ENCODE measurements around the gene DZIP1.

Gene DZIP1

GRCh38 chr13:95541911-95542474, 102.5 kb downstream of the DZIP1 start:
- DNase-seq (ENCODE audit: low spot score): no peak

DNA sequence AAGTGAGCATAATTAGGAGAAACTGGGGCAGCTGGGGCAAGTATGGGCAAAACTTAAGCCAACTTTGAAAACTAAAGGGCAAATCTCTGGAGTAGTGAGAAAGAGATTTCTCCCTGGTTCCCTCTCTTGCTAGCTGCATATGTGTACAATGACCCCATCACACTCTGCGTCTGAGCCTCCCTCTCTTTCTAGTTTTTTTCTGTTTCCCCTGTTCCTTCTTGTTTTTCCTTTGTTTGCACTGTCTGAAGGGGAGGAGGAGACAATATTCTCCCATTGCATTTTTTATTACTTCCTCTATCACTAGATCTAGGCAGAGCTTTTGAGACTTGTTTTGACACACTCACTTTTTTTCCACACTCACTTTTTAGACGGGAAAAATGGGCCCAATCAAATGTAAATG, 103.2 kb downstream of the DZIP1 start:
- DNase-seq (ENCODE audit: low spot score): no peak

DNA sequence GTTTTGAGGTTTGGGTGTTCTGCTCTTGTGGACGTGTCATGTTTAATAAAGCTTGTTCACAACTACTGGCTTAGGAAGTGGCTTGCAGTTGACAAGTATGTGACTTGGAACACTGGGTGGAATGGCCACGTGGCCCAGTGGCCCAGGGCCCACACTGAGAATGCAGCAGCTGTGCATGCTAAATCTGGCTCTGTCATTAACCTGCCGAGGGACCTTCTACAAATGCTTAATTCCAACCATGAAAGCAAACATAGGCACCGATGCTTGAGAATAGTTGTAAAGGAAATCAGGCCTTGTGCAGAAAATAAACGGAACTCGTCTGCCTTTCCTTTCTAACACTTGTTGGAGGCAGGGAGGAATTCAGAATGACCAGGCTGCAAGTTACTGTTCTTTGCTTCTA, 103.6 kb downstream of the DZIP1 start:
- DNase-seq (ENCODE audit: low spot score): no peak

GRCh38 chr13:95536632-95537241, 107.8 kb downstream of the DZIP1 start:
- DNase-seq (ENCODE audit: low spot score): peak; percentile 30

GRCh38 chr13:95535243-95535642, 109.3 kb downstream of the DZIP1 start:
- DNase-seq (ENCODE audit: low spot score): peak; percentile 56

DNA sequence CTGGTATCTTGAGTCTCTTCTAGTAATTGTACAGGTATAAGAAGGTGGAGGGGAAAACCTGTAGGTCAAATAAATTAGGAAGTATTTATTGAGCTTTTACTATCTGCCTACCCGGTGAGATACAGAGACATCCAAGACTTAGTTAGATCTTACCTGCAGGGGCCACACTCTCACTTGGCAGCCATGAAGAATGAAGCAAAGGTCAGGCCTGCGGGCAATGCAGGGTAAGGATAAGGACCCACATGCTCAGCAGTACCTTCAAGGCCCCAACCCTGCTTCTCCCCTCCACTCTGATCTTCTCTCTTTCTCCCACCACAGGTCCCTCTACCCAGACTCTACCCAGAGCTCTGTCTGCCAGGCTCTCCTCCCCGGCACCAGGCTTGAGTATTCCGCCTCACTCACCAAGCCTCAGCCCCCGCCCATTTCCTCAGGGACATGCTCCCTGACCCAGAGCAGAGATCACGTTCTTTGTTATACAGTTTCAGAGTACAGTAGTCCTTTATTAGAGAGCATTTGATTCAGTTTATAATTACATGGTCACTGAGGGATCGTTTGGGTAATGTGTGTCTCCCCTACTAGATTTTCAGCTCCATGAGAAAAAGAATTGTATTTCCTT, 110.9 kb downstream of the DZIP1 start:
- DNase-seq (ENCODE audit: low spot score): no peak

- DNase-seq (ENCODE audit: low spot score): no peak
These were observed 114.3 kb downstream of the DZIP1 start for GRCh38 chr13:95530178-95530577.

Measured in kidney capillary endothelial cell (primary cell).